OCI-LY1 (cell line): ENCODE results near the gene ZDHHC14.

Experiments
- H2AFZ ChIP-seq: fragments of 200-600 bp; sonication (generic), shearing (Covaris generic); 2 replicates; pipeline ENCODE4 v1.6.0; 2014; ENCODE audit warnings: antibody characterized with exemption, mild to moderate bottlenecking, low read length
- H3F3A ChIP-seq: fragments of 200-600 bp; sonication (generic), shearing (Covaris generic); 2 replicates; pipeline ENCODE4 v1.6.0; 2014; ENCODE audit warnings: mild to moderate bottlenecking, antibody characterized with exemption, low read length, moderate library complexity; ENCODE audit not compliant: insufficient read depth
- H3K27ac ChIP-seq: fragments of 200-600 bp; sonication (generic); 2 replicates; pipeline ENCODE4 v1.5.1; 2014; ENCODE audit warnings: low read length, mixed run types, mild to moderate bottlenecking, low read depth; ENCODE audit not compliant: poor library complexity, severe bottlenecking
- H3K27me3 ChIP-seq: fragments of 200-600 bp; sonication (generic); 2 replicates; pipeline ENCODE4 v1.6.0; 2014; ENCODE audit warnings: antibody characterized with exemption, mild to moderate bottlenecking, low read length, moderate library complexity; ENCODE audit not compliant: insufficient read depth
- H3K36me3 ChIP-seq: fragments of 200-600 bp; sonication (generic); 2 replicates; pipeline ENCODE4 v1.6.1; 2014; ENCODE audit warnings: mild to moderate bottlenecking, antibody characterized with exemption, low read length, moderate library complexity, mixed read lengths; ENCODE audit not compliant: insufficient read depth
- H3K4me1 ChIP-seq: fragments of 200-600 bp; sonication (generic); 2 replicates; pipeline ENCODE4 v1.5.1; 2014; ENCODE audit warnings: mild to moderate bottlenecking, low read length, moderate library complexity; ENCODE audit not compliant: insufficient read depth, severe bottlenecking
- H3K4me2 ChIP-seq: fragments of 200-600 bp; sonication (generic), shearing (Covaris generic); 2 replicates; pipeline ENCODE4 v1.6.1; 2014; ENCODE audit warnings: low read length
- H3K4me3 ChIP-seq: fragments of 200-600 bp; sonication (generic); 2 replicates; pipeline ENCODE4 v1.5.1; 2014; ENCODE audit warnings: low read length, low read depth, mild to moderate bottlenecking, mixed read lengths; ENCODE audit not compliant: poor library complexity, severe bottlenecking
- H3K79me2 ChIP-seq: fragments of 200-600 bp; shearing (Covaris generic); 2 replicates; pipeline ENCODE4 v1.6.1; 2016; ENCODE audit warnings: mixed run types, low read length, mixed read lengths; ENCODE audit not compliant: insufficient read depth
- H3K9ac ChIP-seq: fragments of 200-600 bp; sonication (generic), shearing (Covaris generic); 2 replicates; pipeline ENCODE4 v1.6.1; 2014; ENCODE audit warnings: mild to moderate bottlenecking, low read length, mixed read lengths
- H3K9me2 ChIP-seq: fragments of 200-600 bp; sonication (generic), shearing (Covaris generic); 2 replicates; pipeline ENCODE4 v1.6.1; 2014; ENCODE audit warnings: low read depth, mild to moderate bottlenecking, low read length, mixed read lengths
- H3K9me3 ChIP-seq: fragments of 200-600 bp; shearing (Covaris generic); 2 replicates; pipeline ENCODE4 v1.6.1; 2014; ENCODE audit warnings: low read length, mixed read lengths
- H4K20me1 ChIP-seq: fragments of 200-600 bp; sonication (generic), shearing (Covaris generic); 2 replicates; pipeline ENCODE4 v1.6.0; 2016; ENCODE audit warnings: mild to moderate bottlenecking, low read length; ENCODE audit not compliant: insufficient read depth
- CTCF ChIP-seq: fragments of 200-600 bp; sonication (generic), shearing (Covaris generic); IDR thresholded peaks from 2 replicates; pipeline ENCODE4 v1.5.1; 2017; ENCODE audit warnings: mild to moderate bottlenecking, antibody characterized with exemption, low read length, moderate library complexity, mixed read lengths
- EZH2 ChIP-seq: fragments of 200-600 bp; sonication (generic), shearing (Covaris generic); IDR thresholded peaks from 2 replicates; pipeline ENCODE4 v1.8.0; 2017; ENCODE audit warnings: borderline replicate concordance, mixed run types, mild to moderate bottlenecking, antibody characterized with exemption, low read length, moderate library complexity, mixed read lengths

The ZDHHC14 gene

GRCh38 chr6:157609117-157609516, 228.1 kb downstream of the ZDHHC14 start:
- Histone ChIP-seq H3K27ac (no peak overlapping the region), H3K9ac (no peak overlapping the region), H3K9me2 (no peaks in the 10 kb centered on the region), H3K9me3 (no peaks in the 10 kb centered on the region), H3K27me3 (no peaks in the 10 kb centered on the region; the same call in 1 of the 2 replicates), H3K4me2 (no peak overlapping the region), H3K4me3 (no peak overlapping the region), H3K36me3 (no peaks in the 10 kb centered on the region), H3F3A (no peaks in the 10 kb centered on the region), H4K20me1 (no peaks in the 10 kb centered on the region), H2AFZ (no peak overlapping the region), H3K4me1 (no peaks in the 10 kb centered on the region), H3K79me2 (no peaks in the 10 kb centered on the region)
- TF ChIP-seq CTCF (no peak), EZH2 (no peak)

GRCh38 chr6:157609556-157609955, 228.6 kb downstream of the ZDHHC14 start:
- H3K9ac ChIP-seq, result no peak overlapping the region
- H3K9me2 ChIP-seq, result no peaks in the 10 kb centered on the region
- no peak overlapping the region for H3K27ac ChIP-seq
- H3F3A ChIP-seq, result no peaks in the 10 kb centered on the region
- H4K20me1 ChIP-seq, result no peaks in the 10 kb centered on the region
- no peak overlapping the region for H2AFZ ChIP-seq
- H3K79me2 ChIP-seq, result no peaks in the 10 kb centered on the region
- no peak overlapping the region for H3K4me3 ChIP-seq
- H3K36me3 ChIP-seq, result no peaks in the 10 kb centered on the region
- no peaks in the 10 kb centered on the region for H3K9me3 ChIP-seq
- H3K4me2 ChIP-seq, result no peak overlapping the region
- no peaks in the 10 kb centered on the region for H3K4me1 ChIP-seq
- TF ChIP-seq CTCF (no peak), EZH2 (no peak)
- H3K27me3 ChIP-seq, result no peaks in the 10 kb centered on the region; the same call in 1 of the 2 replicates

GRCh38 chr6:157610451-157610999, 229.5 kb downstream of the ZDHHC14 start:
- Histone ChIP-seq H3K27me3 (no peaks in the 10 kb centered on the region; the same call in 1 of the 2 replicates), H3K27ac (no peak overlapping the region), H3K9ac (no peak overlapping the region), H4K20me1 (no peaks in the 10 kb centered on the region), H3K9me3 (no peaks in the 10 kb centered on the region), H3K36me3 (no peaks in the 10 kb centered on the region), H2AFZ (no peak overlapping the region), H3F3A (no peaks in the 10 kb centered on the region), H3K4me2 (no peak overlapping the region), H3K79me2 (no peaks in the 10 kb centered on the region), H3K4me3 (no peak overlapping the region), H3K4me1 (no peaks in the 10 kb centered on the region), H3K9me2 (no peaks in the 10 kb centered on the region)
- TF ChIP-seq CTCF (no peak), EZH2 (no peak)
